22Rv1 (cell line): Measurements from ENCODE around the gene HTR4.
"Not testable (repeated sequence)": the region's sequence is repeated elsewhere in the genome, so short reads cannot be mapped to it uniquely, and the experiment has no call there.

Experiments
- H3K27ac ChIP-seq: fragments of 450-650 bp; 2 replicates; pipeline ENCODE4 v1.5.1; 2017
- ZFX ChIP-seq: fragments of 450-650 bp; IDR thresholded peaks from 2 replicates; pipeline ENCODE4 v1.6.1; 2017; ENCODE audit warnings: antibody characterized with exemption, borderline replicate concordance
- TF ChIP-seq, protein P1 (sequence below): fragments of 450-650 bp; IDR thresholded peaks from 2 replicates; pipeline ENCODE4 v1.5.1; 2017; ENCODE audit warnings: mild to moderate bottlenecking

Gene HTR4

DNA sequence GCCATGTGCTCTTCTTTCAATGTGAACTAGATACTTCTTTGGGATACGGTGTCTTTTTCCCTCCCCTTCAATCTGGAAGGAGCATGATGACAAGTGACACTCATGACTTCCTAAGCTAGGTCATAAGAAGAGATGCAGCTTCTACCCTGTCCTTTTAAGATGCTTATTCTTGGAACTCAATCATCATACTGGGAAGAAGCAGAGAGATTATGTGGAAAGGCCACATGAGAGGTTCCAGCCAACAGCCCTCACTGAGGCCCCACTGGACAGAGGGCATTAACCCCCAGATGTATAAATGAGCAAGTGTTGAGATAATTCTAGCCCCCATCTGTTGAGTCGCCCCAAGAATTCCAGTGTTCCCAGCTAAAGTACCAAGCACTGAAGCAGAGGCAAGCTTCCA is 29.3 kb upstream of the HTR4 start:
- no peak for TF ChIP-seq ZFX
- TF ChIP-seq, protein P1, sequence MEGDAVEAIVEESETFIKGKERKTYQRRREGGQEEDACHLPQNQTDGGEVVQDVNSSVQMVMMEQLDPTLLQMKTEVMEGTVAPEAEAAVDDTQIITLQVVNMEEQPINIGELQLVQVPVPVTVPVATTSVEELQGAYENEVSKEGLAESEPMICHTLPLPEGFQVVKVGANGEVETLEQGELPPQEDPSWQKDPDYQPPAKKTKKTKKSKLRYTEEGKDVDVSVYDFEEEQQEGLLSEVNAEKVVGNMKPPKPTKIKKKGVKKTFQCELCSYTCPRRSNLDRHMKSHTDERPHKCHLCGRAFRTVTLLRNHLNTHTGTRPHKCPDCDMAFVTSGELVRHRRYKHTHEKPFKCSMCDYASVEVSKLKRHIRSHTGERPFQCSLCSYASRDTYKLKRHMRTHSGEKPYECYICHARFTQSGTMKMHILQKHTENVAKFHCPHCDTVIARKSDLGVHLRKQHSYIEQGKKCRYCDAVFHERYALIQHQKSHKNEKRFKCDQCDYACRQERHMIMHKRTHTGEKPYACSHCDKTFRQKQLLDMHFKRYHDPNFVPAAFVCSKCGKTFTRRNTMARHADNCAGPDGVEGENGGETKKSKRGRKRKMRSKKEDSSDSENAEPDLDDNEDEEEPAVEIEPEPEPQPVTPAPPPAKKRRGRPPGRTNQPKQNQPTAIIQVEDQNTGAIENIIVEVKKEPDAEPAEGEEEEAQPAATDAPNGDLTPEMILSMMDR, result no peak
- H3K27ac ChIP-seq, result no peak overlapping the region

DNA sequence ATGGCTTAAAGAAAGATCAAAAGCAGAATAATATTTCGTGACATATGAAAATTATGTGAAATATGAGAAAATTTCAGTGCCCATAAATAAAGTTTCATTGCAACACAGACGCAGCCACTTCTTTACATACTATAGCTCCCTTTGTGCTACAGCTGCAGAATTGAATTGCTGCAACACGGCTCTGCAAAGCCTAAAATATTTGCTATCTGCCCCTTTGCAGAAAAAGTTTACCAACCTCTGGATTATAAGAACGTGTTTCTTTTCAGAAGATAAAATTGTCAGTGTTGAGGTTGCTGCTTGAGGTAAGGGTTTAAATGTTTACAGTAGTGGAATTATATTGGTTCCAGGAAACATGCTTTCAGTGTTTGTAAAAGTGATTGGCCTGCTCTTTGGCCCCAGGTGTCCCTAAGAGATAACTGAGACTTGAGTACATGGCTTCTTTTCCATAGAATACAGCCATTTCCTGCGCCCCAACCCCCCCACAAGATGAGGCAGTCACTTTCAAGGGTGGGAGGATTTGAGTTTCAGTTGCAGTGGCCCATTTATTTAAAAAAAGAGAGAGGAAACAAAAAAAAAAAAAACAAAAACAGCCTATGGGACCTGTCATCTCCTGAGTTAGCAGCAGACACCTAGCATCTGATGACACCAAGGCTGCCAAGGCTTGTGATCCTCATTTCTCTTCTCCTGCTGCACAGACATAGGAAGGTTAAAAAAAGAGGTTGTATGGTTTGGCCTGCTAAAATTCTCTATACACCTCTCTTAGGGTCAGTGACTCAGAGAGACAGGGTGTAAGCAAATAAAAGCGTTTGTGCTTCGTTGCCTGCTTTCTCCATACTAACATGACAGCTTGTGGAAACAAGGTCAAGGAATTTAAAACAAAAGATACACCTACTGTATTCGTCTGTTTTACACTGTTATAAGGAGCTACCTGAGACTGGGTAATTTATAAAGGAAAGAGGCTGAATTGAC is 28.0 kb upstream of the HTR4 start:
- no peak overlapping the region for H3K27ac ChIP-seq
- no peak for TF ChIP-seq ZFX
- TF ChIP-seq, protein P1, result no peak

DNA sequence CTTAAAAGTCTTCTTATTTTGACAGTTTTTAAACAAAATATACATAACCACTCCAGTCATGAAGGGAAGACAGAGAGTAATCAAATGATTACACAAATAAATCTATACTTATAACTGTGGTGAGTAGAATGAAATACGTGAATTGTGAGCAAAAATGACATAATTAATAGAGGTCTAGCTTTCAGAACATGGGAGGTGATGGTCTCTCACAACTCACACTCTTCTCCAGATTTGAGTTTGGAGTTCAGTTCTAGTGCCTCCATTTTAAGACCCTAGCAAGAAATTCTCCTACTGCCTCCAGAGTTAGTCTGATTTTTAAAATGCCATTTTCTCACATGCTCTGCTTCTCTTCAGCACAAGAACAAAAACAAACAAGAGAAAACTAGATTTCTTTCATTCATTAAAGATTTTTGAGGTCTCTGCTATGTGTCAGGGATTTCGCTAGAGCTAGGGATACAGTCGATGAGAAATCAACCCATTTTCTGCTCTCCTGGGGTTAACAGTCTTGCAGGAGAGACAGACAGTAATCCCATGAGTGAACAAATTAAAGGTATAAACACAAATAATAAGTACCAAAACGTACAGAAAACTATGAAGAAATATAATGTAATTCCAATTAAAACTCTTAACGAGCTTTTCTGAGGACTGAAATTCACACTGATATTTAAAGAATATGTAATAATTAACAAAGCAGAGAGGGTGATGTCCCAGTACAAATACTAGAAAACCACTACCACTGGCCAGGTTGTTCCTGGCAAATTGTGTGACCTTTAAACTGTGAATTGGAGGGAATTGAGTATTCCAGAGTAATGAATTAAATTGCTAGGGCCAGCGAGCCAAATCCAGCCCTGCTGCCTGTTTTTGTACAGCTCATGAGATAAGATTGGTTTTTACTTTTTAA is 27.1 kb upstream of the HTR4 start:
- TF ChIP-seq ZFX, result no peak
- TF ChIP-seq, protein P1, result no peak
- H3K27ac ChIP-seq, result no peak overlapping the region

DNA sequence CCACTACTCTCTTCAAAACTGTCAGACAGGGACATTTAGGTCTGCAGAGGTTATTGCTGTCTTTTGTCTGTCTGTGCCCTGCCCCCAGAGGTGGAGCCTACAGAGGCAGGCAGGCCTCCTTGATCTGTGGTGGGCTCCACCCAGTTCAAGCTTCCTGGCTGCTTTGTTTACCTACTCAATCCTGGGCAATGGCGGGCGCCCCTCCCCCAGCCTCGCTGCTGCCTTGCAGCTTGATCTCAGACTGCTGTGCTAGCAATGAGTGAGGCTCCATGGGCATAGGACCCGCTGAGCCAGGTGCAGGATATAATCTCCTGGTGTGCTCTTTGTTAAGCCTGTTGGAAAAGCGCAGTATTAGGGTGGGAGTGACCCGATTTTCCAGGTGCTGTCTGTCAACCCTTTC is 19.4 kb upstream of the HTR4 start:
- H3K27ac ChIP-seq, result not testable (repeated sequence)

DNA sequence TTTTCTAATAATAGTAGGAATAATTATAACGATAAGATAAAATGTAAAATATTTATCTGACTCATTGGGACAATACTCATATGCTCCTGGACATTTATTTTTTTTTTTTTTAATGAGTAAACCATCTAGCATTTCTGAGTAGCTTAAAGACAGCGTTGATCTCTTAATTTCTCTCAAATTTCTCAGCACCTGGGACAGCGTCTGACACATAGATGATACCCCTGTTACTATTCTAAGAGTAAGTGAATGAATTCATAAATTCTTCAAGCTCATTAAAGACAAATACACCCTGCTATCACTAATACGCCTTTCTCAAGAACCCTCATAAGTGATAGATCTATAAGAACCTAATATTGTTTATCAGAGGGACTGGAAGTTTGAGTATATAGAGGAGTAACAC is 12.0 kb upstream of the HTR4 start:
- TF ChIP-seq ZFX, result no peak
- TF ChIP-seq, protein P1, result no peak
- H3K27ac ChIP-seq, result no peak overlapping the region

DNA sequence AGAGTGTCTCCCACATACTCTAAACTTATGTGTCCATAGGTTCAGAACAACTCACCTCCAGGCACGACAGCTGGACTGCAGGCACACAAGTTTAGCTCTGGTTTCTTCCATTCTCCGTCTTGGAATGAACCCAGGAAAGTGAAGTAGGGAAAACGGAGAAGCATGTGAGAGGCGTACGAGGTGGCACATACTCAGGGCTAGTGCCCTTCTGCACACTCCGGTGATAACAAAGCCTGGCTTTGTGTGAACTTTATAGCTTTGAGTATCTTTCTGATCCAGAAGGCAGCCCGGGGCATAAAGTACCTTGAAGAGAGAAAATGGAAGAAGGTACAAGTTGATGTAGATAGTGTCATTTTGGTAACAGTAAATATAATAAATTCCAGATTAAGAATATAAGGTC is 11.1 kb upstream of the HTR4 start:
- H3K27ac ChIP-seq, result no peak overlapping the region
- no peak for TF ChIP-seq ZFX
- TF ChIP-seq, protein P1, result no peak

DNA sequence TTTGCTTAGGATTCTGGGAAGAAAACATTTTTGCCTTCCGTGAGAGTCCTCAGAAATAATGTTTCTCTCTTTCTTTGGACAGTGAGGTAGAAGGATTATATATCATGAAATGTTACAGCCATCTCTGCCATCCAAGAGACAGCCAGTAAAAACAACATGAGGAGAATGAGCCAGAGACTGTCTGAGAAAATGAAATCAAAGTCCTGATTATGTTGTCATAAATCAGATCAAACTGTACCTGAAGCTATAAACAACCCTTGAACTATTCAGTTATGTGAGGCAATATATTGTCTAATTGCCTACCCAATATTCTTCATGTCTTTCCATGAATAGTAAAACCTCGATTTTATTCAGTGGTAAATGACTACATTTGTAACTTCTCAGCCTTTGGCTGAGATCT is 9.2 kb upstream of the HTR4 start:
- TF ChIP-seq, protein P1, result no peak
- no peak for TF ChIP-seq ZFX
- no peak overlapping the region for H3K27ac ChIP-seq
